Cardiac fibroblast (primary cell): ENCODE data around the gene SMIM44.
"Not testable (repeated sequence)": the region's sequence is repeated elsewhere in the genome, so short reads cannot be mapped to it uniquely, and the experiment has no call there.

Source experiments
- DNase-seq, 2 donors: peaks; one replicate each; pipeline versions ENCODE4 v3.0.0 to v3.0.0-alpha.2; 2010; ENCODE audit warnings: low read depth in 2 of 2
- H3K4me3 ChIP-seq, 2 donors: replicated peaks in 1 of 2; 1 replicate in 1 of 2; 2 replicates in 1 of 2; pipeline ENCODE4 v1.5.1; 2011; ENCODE audit warnings: low read depth in 2 of 2, low read length in 2 of 2, mild to moderate bottlenecking in 2 of 2, moderate library complexity in 1 of 2
- TF ChIP-seq, protein P1 (sequence below): IDR thresholded peaks from one replicate; pipeline ENCODE4 v1.5.1; 2011; ENCODE audit warnings: low read depth, mild to moderate bottlenecking, low read length, inconsistent platforms

The SMIM44 gene

DNA sequence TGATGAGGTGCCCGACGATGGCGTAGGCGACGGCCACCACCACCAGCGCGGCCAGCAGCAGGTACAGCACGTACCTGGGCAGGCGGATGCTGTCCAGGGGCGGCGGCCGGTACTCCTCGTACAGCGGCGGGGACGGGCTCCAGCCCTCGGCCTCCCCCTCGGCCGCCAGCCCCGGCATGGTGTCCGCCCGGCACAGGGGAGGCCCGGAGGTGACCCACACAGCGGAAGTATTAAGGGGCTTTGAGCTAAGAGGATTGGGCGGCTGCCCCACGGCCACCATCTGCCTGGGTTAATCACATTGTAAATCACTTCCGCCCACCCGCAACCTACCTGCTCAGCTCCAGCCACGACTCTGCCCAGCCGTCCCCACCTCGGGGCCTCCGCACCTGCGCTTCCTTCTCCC lies at the start of gene SMIM44:
Gene SMIM44 (minus strand): TSS at position 216 of the 403 bp plus-strand sequence. CDS start 38 bp downstream, at position 178.
- TF ChIP-seq, protein P1, sequence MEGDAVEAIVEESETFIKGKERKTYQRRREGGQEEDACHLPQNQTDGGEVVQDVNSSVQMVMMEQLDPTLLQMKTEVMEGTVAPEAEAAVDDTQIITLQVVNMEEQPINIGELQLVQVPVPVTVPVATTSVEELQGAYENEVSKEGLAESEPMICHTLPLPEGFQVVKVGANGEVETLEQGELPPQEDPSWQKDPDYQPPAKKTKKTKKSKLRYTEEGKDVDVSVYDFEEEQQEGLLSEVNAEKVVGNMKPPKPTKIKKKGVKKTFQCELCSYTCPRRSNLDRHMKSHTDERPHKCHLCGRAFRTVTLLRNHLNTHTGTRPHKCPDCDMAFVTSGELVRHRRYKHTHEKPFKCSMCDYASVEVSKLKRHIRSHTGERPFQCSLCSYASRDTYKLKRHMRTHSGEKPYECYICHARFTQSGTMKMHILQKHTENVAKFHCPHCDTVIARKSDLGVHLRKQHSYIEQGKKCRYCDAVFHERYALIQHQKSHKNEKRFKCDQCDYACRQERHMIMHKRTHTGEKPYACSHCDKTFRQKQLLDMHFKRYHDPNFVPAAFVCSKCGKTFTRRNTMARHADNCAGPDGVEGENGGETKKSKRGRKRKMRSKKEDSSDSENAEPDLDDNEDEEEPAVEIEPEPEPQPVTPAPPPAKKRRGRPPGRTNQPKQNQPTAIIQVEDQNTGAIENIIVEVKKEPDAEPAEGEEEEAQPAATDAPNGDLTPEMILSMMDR: no peak
- H3K4me3 ChIP-seq: no peak within 1 kb of the TSS

DNA sequence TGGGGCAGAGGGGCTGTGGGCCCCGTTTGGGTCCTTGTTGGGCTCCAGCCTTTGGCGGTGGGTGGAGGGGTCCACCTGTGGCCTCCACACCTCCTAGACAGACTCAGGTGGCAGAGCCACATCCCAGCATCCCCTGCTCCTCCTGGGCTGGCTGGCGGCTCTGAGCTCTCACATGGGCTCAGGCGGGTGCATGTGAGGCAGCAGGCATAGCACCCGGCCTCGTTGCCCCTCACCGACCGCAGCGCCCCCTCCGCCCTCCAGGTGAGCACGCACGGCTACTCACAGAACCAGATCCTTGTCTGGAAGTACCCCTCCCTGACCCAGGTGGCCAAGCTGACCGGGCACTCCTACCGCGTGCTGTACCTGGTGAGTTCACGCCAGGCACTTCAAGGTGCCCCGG lies 49.8 kb upstream of the SMIM44 start:
- TF ChIP-seq, protein P1: no peak
- H3K4me3 ChIP-seq: no peak overlapping the region
- DNase-seq: no peak

More for the DNA sequence above, at the start of gene SMIM44:
- no peak for DNase-seq

DNA sequence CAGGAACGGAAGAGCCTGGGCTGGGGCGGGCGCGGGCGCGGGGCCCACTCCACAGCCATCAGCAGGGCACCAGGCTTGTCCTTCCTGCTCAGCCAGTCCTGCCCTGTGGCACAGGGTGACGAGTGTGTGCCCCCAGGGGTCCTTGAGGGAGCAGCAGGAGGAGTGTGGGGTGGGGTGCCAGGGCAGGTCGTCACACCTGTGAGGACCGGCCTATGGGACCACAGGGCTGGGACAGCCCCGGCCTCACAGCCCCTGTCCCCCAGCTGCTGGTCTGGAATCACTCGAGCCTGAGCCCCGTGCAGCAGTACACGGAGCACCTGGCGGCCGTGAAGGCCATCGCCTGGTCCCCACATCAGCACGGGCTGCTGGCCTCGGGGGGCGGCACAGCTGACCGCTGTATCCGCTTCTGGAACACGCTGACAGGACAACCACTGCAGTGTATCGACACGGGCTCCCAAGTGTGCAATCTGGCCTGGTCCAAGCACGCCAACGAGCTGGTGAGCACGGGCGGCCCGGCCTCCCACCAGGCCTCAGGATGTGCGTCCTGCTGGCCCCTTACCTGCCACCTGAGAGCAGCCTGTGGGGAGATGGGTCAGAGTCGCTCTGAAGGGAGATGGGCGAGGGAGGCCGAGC lies 49.0 kb upstream of the SMIM44 start:
- TF ChIP-seq, protein P1: no peak
- DNase-seq: no peak
- no peak overlapping the region for H3K4me3 ChIP-seq

DNA sequence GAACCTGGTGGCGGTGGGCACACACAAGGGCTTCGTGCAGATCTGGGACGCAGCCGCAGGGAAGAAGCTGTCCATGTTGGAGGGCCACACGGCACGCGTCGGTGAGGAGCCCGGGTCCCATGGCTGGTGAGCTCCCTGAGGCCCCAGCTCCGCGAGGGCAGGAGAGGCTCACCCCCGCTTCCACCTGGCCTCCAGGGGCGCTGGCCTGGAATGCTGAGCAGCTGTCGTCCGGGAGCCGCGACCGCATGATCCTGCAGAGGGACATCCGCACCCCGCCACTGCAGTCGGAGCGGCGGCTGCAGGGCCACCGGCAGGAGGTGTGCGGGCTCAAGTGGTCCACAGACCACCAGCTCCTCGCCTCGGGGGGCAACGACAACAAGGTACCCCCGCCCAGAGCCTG lies 48.5 kb upstream of the SMIM44 start:
- no peak overlapping the region for H3K4me3 ChIP-seq
- no peak for DNase-seq
- TF ChIP-seq, protein P1: no peak

DNA sequence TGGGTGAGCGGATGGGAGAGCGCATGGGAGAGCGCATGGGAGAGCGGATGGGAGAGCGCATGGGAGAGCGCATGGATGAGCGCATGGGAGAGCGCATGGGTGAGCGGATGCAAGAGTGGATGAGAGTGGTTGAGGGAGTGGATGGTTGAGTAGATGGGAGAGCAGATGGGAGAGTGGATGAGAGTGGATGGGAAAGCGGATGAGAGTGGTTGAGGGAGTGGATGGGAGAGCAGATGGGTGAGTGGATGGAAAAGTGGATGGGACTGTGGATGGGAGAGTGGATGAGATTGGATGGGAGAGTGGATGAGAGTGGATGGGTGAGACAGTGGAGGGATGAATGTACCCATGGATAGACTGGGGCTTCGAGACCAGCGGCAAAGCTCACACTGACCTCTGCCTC lies 47.1 kb upstream of the SMIM44 start:
- H3K4me3 ChIP-seq: no peak overlapping the region
- no peak for DNase-seq
- TF ChIP-seq, protein P1: no peak

DNA sequence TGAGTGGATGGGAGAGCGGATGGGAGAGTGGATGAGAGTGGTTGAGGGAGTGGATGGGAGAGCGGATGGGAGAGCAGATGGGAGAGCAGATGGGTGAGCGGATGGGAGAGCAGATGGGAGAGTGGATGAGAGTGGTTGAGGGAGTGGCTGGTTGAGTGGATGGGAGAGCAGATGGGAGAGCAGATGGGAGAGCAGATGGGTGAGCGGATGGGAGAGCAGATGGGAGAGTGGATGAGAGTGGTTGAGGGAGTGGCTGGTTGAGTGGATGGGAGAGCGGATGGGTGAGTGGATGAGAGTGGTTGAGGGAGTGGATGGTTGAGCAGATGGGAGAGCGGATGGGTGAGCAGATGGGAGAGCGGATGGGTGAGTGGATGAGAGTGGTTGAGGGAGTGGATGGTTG lies 46.1 kb upstream of the SMIM44 start:
- not testable (repeated sequence) for H3K4me3 ChIP-seq, DNase-seq

DNA sequence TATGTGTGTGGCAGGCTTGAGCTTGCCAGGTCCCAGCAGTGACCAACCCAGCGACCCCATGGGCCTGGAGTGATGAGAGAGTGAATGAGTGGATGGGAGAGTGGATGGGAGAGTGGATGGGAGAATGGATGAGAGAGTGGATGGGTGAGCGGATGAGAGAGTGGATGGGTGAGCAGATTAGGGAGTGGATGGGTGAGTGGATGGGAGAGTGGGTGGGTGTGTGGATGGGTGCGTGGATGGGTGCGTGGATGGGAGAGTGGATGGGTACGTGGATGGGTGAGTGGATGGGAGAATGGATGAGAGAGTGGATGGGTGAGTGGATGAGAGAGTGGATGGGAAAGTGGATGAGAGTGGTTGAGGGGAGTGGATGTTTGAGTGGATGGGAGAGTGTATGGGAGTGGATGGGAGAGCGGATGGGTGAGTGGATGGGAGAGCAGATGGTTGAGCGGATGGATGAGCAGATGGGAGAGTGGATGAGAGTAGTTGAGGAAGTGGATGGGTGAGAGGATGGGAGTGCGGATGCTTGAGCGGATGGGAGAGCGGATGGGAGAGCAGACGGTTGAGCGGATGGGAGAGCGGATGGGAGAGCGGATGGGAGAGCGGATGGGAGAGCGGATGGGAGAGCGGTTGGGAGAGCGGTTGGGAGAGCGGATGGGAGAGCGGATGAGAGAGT lies 45.4 kb upstream of the SMIM44 start:
- TF ChIP-seq, protein P1: no peak
- DNase-seq: no peak
- H3K4me3 ChIP-seq: no peak overlapping the region
